Calu3 (cell line): ENCODE data around the gene HDAC4. TPM values are rescaled to one million over a fixed set of nuclear protein-coding genes. Genes with fewer than 3 reads are reported as not detected.

Experiments used
- BruUV-seq: library from RNA; stranded (reverse); fragments of 400-500 nt; replicated peaks from 2 replicates; lab custom pipeline; 2021; lab: Mats Ljungman, UMichigan
- CTCF ChIA-PET: fragments of 300-600 bp; sonication (Branson Sonifier 250); formaldehyde crosslinking; loops from one replicate; lab custom pipeline; 2022; ENCODE audit warnings: antibody characterized with exemption; lab: Charles Lee
- DNase-seq: peaks from one replicate; pipeline ENCODE4 v3.0.0; 2022
- H3K27ac Mint-ChIP-seq: one replicate; pipeline ENCODE4 v1.8.0; 2022; ENCODE audit warnings: mixed read lengths; ENCODE audit not compliant: unreplicated experiment
- H3K27me3 Mint-ChIP-seq: one replicate; pipeline ENCODE4 v1.8.0; 2022; ENCODE audit warnings: mixed read lengths; ENCODE audit not compliant: unreplicated experiment
- H3K36me3 Mint-ChIP-seq: one replicate; pipeline ENCODE4 v1.8.0; 2022; ENCODE audit warnings: mild to moderate bottlenecking, moderate library complexity, mixed read lengths; ENCODE audit not compliant: insufficient read depth, unreplicated experiment
- H3K4me1 Mint-ChIP-seq: one replicate; pipeline ENCODE4 v1.8.0; 2022; ENCODE audit warnings: mild to moderate bottlenecking, low read depth, mixed read lengths; ENCODE audit not compliant: unreplicated experiment
- H3K4me3 Mint-ChIP-seq: one replicate; pipeline ENCODE4 v1.8.0; 2022; ENCODE audit warnings: mild to moderate bottlenecking, low read depth, moderate library complexity, mixed read lengths; ENCODE audit not compliant: unreplicated experiment
- H3K9me3 Mint-ChIP-seq: one replicate; pipeline ENCODE4 v1.8.0; 2022; ENCODE audit warnings: low read depth, mixed read lengths; ENCODE audit not compliant: unreplicated experiment
- intact Hi-C: fragments of 100-400 bp; cut with micrococcal nuclease; formaldehyde crosslinking; loops from one replicate; pipeline ENCODE4 v1.10.0; 2022; ENCODE audit not compliant: unreplicated experiment
- total RNA-seq: library from RNA; stranded (reverse); gene quantifications from 2 replicates; pipeline ENCODE4 v1.2.3, GENCODE V29; 2022
- TF ChIP-seq, protein P1 (sequence below): fragments of 200-600 bp; IDR thresholded peaks from one replicate; pipeline ENCODE4 v1.8.0; 2022; ENCODE audit warnings: antibody characterized with exemption; ENCODE audit not compliant: unreplicated experiment

The HDAC4 gene
- total RNA-seq, 1 experiment from 2014 or later: 39.6 TPM

GRCh38 chr2:239247401-239248245 is 153.2 kb downstream of the HDAC4 start:
- Mint-ChIP-seq H3K36me3 (peaks cover 27% of the 10 kb centered on the region), H3K27ac (peak overlapping the region; percentile 93), H3K4me1 (peaks cover 45% of the 10 kb centered on the region), H3K4me3 (peak overlapping the region; percentile 73), H3K27me3 (no peaks in the 10 kb centered on the region), H3K9me3 (no peaks in the 10 kb centered on the region)
- intact Hi-C loops: no loop called here
- TF ChIP-seq, protein P1, sequence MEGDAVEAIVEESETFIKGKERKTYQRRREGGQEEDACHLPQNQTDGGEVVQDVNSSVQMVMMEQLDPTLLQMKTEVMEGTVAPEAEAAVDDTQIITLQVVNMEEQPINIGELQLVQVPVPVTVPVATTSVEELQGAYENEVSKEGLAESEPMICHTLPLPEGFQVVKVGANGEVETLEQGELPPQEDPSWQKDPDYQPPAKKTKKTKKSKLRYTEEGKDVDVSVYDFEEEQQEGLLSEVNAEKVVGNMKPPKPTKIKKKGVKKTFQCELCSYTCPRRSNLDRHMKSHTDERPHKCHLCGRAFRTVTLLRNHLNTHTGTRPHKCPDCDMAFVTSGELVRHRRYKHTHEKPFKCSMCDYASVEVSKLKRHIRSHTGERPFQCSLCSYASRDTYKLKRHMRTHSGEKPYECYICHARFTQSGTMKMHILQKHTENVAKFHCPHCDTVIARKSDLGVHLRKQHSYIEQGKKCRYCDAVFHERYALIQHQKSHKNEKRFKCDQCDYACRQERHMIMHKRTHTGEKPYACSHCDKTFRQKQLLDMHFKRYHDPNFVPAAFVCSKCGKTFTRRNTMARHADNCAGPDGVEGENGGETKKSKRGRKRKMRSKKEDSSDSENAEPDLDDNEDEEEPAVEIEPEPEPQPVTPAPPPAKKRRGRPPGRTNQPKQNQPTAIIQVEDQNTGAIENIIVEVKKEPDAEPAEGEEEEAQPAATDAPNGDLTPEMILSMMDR: no peak
- CTCF ChIA-PET: interaction anchor here (0.6 to 2.1 kb wide), 11 partner anchors 10 to 402 kb away, joined by 3 to 8 read pairs (median 3); partner anchors contain the start of gene HDAC4
- peak; percentile 84 for DNase-seq
- BruUV-seq: no TSS peak

DNA sequence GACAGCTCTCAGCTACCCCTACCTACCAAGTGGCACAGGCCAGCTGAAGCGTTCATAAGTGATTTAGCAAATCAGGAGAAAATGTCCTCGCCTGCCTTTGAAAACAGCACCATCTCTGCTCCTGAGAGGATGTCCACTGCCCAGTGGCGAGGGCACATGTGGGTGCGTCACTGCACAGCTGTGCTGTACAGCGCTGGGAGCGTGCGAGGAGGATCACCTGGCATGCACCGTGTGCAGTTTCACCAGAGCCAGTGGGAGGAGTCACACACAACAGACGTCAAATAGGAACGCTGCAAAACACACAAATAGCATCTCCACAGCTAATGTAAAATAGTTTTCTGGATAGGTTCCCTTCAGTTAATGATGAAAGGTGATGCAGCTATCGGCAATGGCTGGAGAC is 154.1 kb downstream of the HDAC4 start:
- DNase-seq: peak; percentile 67
- Mint-ChIP-seq H3K27ac (peak overlapping the region; percentile 93), H3K36me3 (peaks cover 27% of the 10 kb centered on the region), H3K9me3 (peaks cover 2% of the 10 kb centered on the region), H3K4me1 (peaks cover 41% of the 10 kb centered on the region), H3K4me3 (peak overlapping the region; percentile 73), H3K27me3 (no peaks in the 10 kb centered on the region)
- intact Hi-C loops: no loop called here
- CTCF ChIA-PET: interaction anchor here (1.0 to 2.1 kb wide), 5 partner anchors 11 to 152 kb away, joined by 3 to 6 read pairs (median 5); no protein-coding TSS in a partner anchor
- BruUV-seq: no TSS peak
- TF ChIP-seq, protein P1: no peak

GRCh38 chr2:239245872-239246721 is 154.7 kb downstream of the HDAC4 start:
- TF ChIP-seq, protein P1: no peak
- Mint-ChIP-seq H3K9me3 (peaks cover 2% of the 10 kb centered on the region), H3K27ac (peak overlapping the region; percentile 93), H3K36me3 (peaks cover 27% of the 10 kb centered on the region), H3K4me3 (peak overlapping the region; percentile 73), H3K27me3 (no peaks in the 10 kb centered on the region), H3K4me1 (peaks cover 36% of the 10 kb centered on the region)
- BruUV-seq: no TSS peak
- CTCF ChIA-PET: interaction anchor here (1.0 to 2.1 kb wide), 5 partner anchors 11 to 153 kb away, joined by 3 to 6 read pairs (median 5); no protein-coding TSS in a partner anchor
- intact Hi-C loops: no loop called here
- DNase-seq: peak; percentile 67

GRCh38 chr2:239245107-239245506 is 155.7 kb downstream of the HDAC4 start:
- no peak for DNase-seq
- Mint-ChIP-seq H3K36me3 (peaks cover 27% of the 10 kb centered on the region), H3K27ac (peak overlapping the region; percentile 93), H3K4me1 (peaks cover 36% of the 10 kb centered on the region), H3K4me3 (peak overlapping the region; percentile 73), H3K9me3 (peaks cover 2% of the 10 kb centered on the region), H3K27me3 (no peaks in the 10 kb centered on the region)
- intact Hi-C loops: no loop called here
- TF ChIP-seq, protein P1: no peak
- BruUV-seq: no TSS peak
- CTCF ChIA-PET: no interaction called here
